ENCODE measurements around the gene PROZ.

Gene PROZ

GRCh38 chr13:113142876-113143275, 15.6 kb upstream of the PROZ start:
- DNase-seq = no peak

- DNase-seq = no peak
These were observed 14.8 kb upstream of the PROZ start for GRCh38 chr13:113143466-113144254.

- DNase-seq = no peak
These were observed 14.2 kb upstream of the PROZ start for GRCh38 chr13:113144255-113144629.

GRCh38 chr13:113145496-113145895, 13.0 kb upstream of the PROZ start:
- DNase-seq = no peak

- DNase-seq = no peak
These were observed 12.4 kb upstream of the PROZ start for GRCh38 chr13:113145911-113146598.

GRCh38 chr13:113146750-113147149, 11.7 kb upstream of the PROZ start:
- no peak for DNase-seq

DNA sequence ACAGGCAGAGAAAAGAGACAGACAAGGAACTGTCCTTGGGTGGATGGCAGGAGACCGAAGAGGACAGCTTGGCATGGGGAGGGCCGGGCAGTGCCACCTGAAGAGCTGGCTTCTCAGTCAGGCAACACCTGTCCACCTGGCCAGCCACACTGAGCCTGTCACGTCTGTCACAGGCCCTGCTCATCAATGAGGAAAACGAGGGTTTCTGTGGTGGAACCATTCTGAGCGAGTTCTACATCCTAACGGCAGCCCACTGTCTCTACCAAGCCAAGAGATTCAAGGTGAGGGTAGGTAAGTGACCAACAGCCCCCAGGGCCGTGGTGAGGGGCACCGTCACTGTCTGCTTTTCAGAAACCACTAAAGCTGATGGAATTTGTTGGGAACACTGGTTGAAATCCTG, 11.2 kb upstream of the PROZ start:
- DNase-seq = no peak

DNA sequence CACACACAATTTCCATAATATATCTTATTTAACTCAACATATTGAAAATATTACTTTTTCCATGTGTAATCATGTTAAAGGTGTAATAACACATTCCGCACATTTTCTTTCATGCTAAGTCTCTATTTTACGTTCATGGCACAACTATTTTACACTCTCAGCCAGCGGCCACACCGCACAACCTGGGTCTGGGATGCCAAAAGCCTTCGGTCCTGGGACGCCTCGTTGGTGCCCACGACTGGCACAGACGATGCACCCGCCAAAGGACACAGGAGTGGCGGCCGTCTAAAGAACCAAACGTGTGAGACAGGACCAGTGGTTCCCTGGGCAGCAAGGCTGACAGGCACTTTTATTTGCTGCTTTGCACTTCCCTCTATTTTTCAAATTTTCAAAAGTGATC, 10.0 kb upstream of the PROZ start:
- DNase-seq = no peak

- DNase-seq = no peak
These were observed 9.4 kb upstream of the PROZ start for GRCh38 chr13:113148940-113149503.

GRCh38 chr13:113149711-113150549, 8.5 kb upstream of the PROZ start:
- no peak for DNase-seq

- no peak for DNase-seq
These were observed 7.7 kb upstream of the PROZ start for GRCh38 chr13:113150550-113151365.

DNA sequence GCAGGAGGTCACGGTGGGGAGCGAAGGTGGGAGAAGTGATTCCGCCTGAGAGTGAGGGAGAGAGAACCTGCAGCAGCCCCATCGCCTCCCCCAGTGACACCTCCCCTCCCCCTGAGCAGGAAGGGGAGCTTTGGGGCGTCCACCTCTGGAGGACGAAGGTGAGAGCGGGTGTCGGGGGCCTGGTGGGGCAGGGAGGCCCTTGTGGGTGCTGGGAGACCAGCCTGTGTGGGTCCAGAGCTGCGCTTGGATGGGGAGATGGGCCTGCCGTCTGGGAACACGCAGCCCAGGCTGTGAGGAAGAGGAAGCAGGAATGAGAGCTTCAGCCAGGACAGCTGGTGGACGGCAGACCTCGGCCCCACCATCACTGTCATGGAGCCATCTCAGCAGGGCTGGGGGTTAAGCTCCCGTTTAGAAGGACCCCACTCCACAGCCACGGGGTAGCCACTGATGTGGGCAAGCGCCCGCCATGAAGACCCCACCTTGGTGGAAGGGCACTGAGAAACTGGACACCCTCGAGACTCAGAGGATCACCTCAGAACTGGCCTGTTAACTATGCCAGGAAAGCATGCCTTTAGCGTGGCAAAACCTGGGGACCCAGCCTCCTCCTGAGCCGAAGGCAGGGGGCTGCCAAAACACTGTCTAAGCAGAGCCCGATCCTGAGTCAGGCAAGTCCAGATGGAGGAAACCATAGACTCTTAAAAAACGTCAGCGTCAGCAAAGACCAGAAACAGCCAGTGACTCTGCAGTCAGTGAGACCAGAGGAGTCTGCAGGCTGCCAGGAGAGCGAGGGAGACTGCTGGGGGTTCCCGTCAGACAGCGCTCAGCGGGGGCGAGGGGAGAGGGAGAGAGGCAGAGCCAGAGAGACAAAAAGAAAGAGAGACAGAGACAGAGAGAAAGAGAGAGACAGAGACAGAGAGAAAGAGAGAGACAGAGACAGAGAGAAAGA, 6.4 kb upstream of the PROZ start:
- no peak for DNase-seq

DNA sequence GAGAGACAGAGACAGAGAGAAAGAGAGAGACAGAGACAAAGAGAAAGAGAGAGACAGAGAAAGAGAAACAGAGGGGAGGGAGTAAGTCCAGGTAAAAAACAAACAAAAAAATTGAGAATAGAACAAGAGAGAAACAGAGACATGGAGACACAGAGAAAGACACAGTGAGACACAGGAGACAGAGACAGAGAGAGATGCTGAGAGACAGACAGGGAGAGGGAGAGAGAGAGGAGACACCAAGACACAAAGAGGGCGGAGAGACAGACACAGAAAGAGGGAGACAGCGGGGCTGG, 5.8 kb upstream of the PROZ start:
- no peak for DNase-seq

DNA sequence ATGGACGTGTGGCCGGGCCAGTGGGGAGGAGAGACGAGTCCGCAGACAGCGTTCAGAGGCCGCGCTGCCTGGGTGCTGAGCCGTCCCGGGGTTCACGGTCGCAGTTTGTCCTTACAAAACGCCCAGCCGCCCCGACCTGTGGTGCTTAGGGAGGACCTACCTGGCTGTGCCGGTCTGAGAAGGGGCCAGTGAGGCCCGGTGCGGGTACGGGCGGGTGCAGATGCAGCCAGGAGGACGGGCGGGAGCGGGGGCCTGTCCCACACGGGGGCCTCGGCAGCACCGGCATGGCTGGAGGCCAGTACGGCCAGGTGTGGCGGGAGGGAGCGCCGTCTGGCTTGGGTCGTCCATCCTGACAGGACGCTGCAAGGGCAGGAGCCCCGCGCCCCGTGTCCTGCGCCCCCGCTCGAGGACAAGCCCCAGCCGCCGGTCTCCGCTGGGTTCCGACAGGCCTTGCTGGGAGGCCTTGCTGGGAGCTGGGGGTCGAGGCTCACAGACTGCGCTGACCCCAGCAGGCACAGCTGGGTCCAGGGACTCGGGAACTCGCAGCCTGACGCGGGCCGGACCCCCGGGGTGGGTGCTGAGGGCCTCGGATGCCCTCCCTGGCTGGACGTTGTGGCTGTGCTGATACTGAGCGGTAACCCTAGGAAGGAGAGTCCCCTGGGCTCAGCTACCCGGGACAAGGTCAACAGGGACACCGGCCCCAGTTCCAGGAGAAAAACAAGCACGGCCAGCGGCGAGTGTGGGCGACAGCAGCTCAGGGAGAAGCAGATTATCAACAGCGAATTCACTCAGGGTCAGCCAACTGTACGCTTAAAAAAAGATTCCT, 5.3 kb upstream of the PROZ start:
- no peak for DNase-seq

GRCh38 chr13:113153810-113154748, 4.4 kb upstream of the PROZ start:
- peak; percentile 74 for DNase-seq

DNA sequence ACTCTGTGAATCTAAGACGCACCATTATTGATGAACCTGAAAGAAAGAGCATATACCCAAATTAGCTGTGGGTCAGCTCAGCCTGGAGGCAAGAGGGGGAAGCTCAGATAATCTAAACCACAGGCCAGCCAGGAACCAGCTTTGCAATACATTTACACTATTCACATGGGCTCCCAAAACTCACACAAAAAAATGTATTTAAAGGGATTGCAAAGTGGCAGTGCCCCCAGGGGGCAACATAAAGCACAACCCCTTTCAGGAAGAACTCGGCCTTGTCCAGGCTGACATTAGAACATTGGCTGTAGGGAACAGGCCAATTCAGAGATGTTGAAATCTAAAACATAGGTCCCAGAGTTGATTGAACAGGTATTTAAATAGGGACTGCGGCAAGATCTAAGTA, 3.2 kb upstream of the PROZ start:
- no peak for DNase-seq

- no peak for DNase-seq
These were observed 2.3 kb upstream of the PROZ start for GRCh38 chr13:113155982-113156655.

- no peak for DNase-seq
These were observed 1.1 kb upstream of the PROZ start for GRCh38 chr13:113157206-113157928.
